AG09309 (cell line): Measurements from ENCODE around the gene PPM1N.

Experiments used
- DNase-seq: peaks from one replicate; pipeline ENCODE4 v3.0.0-alpha.2; 2010; ENCODE audit warnings: low read depth
- H3K4me3 ChIP-seq: 2 replicates; pipeline ENCODE4 v1.5.1; 2011; ENCODE audit warnings: mild to moderate bottlenecking, low read depth, low read length, moderate library complexity; ENCODE audit not compliant: control insufficient read depth
- CTCF ChIP-seq: IDR thresholded peaks from 2 replicates; pipeline ENCODE4 v1.5.1; 2011; ENCODE audit warnings: mild to moderate bottlenecking, low read depth, low read length, inconsistent platforms; ENCODE audit not compliant: insufficient read depth, control insufficient read depth; ENCODE audit errors: missing control alignments

The PPM1N gene

DNA sequence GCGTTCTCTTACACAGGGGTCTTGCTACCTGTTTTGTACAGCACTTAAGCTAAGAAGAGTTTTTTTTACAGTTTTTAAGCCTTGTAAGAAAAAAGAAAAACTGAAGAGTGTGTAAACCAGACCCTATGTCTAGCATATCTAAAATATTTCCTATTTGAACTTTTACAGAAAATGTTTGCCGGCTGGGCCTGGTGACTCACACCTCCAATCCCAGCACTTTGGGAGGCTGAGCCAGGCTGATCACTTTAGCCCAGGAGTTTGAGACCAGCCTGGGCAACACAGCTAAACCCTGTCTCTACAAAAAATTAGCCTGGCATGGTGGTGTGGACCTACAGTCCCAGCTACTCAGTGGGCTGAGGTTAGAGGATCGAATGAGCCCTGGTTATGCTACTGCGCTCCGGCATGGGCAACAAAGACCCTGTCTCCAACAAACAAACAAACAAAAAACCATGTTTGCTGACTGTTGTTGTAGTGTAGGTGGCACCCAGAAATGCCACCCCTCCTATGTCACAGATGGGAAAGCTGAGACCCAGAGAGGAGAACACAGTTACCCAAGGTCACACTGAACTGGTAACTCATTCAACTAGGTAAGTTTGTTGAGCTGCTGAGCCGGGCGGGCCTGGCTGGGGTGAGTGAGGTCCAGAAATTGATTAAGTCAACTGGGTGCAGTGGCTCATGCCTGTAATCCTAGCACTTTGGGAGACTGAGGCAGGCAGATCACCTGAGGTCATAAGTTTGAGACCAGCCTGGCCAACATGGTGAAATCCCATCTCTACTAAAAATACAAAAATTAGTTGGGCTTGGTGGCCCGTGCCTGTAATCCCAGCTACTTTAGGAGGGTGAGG is 7.1 kb downstream of the PPM1N start:
- H3K4me3 ChIP-seq: no peak overlapping the region
- no peak for TF ChIP-seq CTCF
- DNase-seq: no peak

GRCh38 chr19:45505996-45506245 is 7.7 kb downstream of the PPM1N start:
- peak overlapping the region; percentile 96 for H3K4me3 ChIP-seq
- DNase-seq: no peak
- TF ChIP-seq CTCF: no peak

- H3K4me3 ChIP-seq: peak overlapping the region; percentile 96
- TF ChIP-seq CTCF: peak; percentile 56
- DNase-seq: no peak
Measured at GRCh38 chr19:45506246-45506988, 8.2 kb downstream of the PPM1N start.

GRCh38 chr19:45506989-45507871 is 9.0 kb downstream of the PPM1N start, which contains the start of gene VASP:
Gene VASP, plus strand, starts transcription at chr19:45507479. Its CDS starts 293 bp downstream, at chr19:45507772.
- TF ChIP-seq CTCF: no peak
- H3K4me3 ChIP-seq: peak within 1 kb of the TSS; percentile 96
- no peak for DNase-seq

DNA sequence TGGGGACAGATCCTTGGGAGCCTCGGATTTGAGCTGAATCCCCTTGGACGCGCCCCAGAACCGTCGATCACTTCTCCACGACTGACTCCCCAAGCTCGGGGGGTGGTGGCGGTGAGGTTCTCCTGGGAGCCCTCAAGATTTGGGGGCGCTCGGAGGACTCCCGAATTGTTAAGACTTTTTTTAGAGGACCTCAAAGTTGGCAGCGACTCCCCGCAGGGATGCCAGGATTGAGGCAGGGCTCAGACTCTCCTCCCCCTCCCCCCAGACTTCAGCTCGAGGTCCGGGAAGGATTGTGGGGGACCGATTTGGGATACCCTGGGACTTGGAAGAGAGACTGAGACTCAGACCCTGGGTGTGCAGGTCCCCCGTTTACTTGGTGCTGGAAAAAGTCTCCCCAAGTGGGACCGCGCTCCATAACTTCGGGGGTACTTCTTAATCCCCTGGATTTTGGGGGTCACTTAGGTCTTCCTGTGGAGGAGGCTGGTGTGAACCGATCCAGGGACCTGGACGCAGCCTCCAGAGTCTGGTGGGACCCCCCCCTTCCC is 9.7 kb downstream of the PPM1N start:
- TF ChIP-seq CTCF: no peak
- no peak for DNase-seq
- H3K4me3 ChIP-seq: peak overlapping the region; percentile 96

DNA sequence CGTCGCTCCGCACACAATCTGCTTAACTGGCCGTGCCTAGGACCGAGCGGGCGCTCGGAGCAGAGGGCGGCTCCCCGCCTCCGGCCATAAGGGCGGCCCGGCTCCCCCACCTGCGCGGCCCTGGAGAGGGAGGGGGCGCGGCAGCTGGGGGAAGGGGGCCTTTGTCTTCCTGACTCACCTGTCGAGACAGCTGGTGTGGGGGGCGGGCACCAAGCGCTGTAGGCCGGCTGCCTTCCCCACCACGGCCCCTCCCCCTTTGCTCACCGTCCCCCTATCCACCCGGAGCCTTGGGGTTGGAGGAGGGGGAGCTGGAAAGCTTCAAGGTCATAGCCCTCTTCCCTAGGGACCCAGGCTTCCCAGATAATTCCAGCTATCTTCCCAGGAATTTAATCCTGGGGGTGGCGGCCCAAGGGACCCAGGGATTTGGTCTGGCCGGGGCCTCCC is 10.2 kb downstream of the PPM1N start:
- DNase-seq: no peak
- no peak for TF ChIP-seq CTCF
- peak overlapping the region; percentile 96 for H3K4me3 ChIP-seq
